Neuronal stem cell (in vitro differentiated cells): ENCODE results near the gene GNG13.

Experiments
- DNase-seq: peaks from one replicate; pipeline ENCODE4 v3.0.0-alpha.2; 2013; ENCODE audit warnings: low spot score
- H2AFZ ChIP-seq: one replicate; pipeline ENCODE4 v1.6.1; 2013; ENCODE audit warnings: mild to moderate bottlenecking, low read length, inconsistent platforms
- H2AK5ac ChIP-seq: 2 replicates; pipeline ENCODE4 v1.6.1; 2013; ENCODE audit warnings: low read depth, mild to moderate bottlenecking, inconsistent platforms, low read length, moderate library complexity, mixed read lengths
- H2BK120ac ChIP-seq: 2 replicates; pipeline ENCODE4 v1.6.1; 2013; ENCODE audit warnings: low read depth, mild to moderate bottlenecking, inconsistent platforms, low read length, moderate library complexity, mixed read lengths
- H2BK12ac ChIP-seq: one replicate; pipeline ENCODE4 v1.6.1; 2013; ENCODE audit warnings: low read length, inconsistent platforms
- H2BK15ac ChIP-seq: 2 replicates; pipeline ENCODE4 v1.6.1; 2013; ENCODE audit warnings: mild to moderate bottlenecking, low read length, inconsistent platforms, mixed read lengths
- H2BK5ac ChIP-seq: one replicate; pipeline ENCODE4 v1.6.1; 2013; ENCODE audit warnings: inconsistent platforms, mild to moderate bottlenecking, low read length, moderate library complexity
- H3K14ac ChIP-seq: one replicate; pipeline ENCODE4 v1.6.1; 2013; ENCODE audit warnings: low read length, inconsistent platforms
- H3K18ac ChIP-seq: 2 replicates; pipeline ENCODE4 v1.6.1; 2013; ENCODE audit warnings: low read length, inconsistent platforms
- H3K23ac ChIP-seq: 2 replicates; pipeline ENCODE4 v1.6.1; 2013; ENCODE audit warnings: low read depth, mild to moderate bottlenecking, mixed read lengths, low read length, inconsistent platforms; ENCODE audit not compliant: poor library complexity
- H3K27ac ChIP-seq: replicated peaks from 3 replicates; pipeline ENCODE4 v1.5.1; 2013; ENCODE audit warnings: low read length, inconsistent platforms
- H3K27me3 ChIP-seq, 3 experiments: 2 replicates each; pipeline ENCODE4 v1.6.1; 2013; ENCODE audit warnings: low read length in 3 of 3, mild to moderate bottlenecking in 2 of 3, inconsistent platforms in 1 of 3, low read depth in 1 of 3, mixed read lengths in 1 of 3, moderate library complexity in 1 of 3; ENCODE audit not compliant: control insufficient read depth in 3 of 3, insufficient read depth in 3 of 3
- H3K36me3 ChIP-seq, 2 donors: replicated peaks in 1 of 2; 2 replicates each; pipeline ENCODE4 v1.6.1; 2013; ENCODE audit warnings: low read length in 2 of 2; ENCODE audit not compliant: control insufficient read depth in 2 of 2, insufficient read depth in 2 of 2
- H3K4ac ChIP-seq: 2 replicates; pipeline ENCODE4 v1.6.1; 2013; ENCODE audit warnings: inconsistent platforms, mild to moderate bottlenecking, low read length, moderate library complexity
- H3K4me1 ChIP-seq, 2 donors: 1 replicate in 1 of 2; 2 replicates in 1 of 2; pipeline ENCODE4 v1.6.1; 2013; ENCODE audit warnings: low read length in 2 of 2, low read depth in 1 of 2; ENCODE audit not compliant: control insufficient read depth in 2 of 2, insufficient read depth in 1 of 2
- H3K4me2 ChIP-seq: one replicate; pipeline ENCODE4 v1.6.1; 2013; ENCODE audit warnings: mild to moderate bottlenecking, low read length, inconsistent platforms; ENCODE audit not compliant: insufficient read depth, poor library complexity, severe bottlenecking
- H3K4me3 ChIP-seq, 2 donors: 2 replicates each; pipeline ENCODE4 v1.5.1; 2013; ENCODE audit warnings: low read length in 2 of 2, mild to moderate bottlenecking in 2 of 2, inconsistent platforms in 1 of 2, moderate library complexity in 1 of 2
- H3K79me1 ChIP-seq: one replicate; pipeline ENCODE4 v1.6.1; 2013; ENCODE audit warnings: low read depth, mild to moderate bottlenecking, inconsistent platforms, low read length, moderate library complexity
- H3K9ac ChIP-seq: one replicate; pipeline ENCODE4 v1.6.1; 2013; ENCODE audit warnings: mild to moderate bottlenecking, low read depth, low read length, inconsistent platforms; ENCODE audit not compliant: poor library complexity
- H3K9me3 ChIP-seq, 2 donors: replicated peaks in 1 of 2; 2 replicates each; pipeline versions ENCODE3 to v1.6.1; 2013; ENCODE audit warnings: low read length in 2 of 2, mild to moderate bottlenecking in 2 of 2, inconsistent platforms in 1 of 2, low read depth in 1 of 2, mixed read lengths in 1 of 2, moderate library complexity in 1 of 2; ENCODE audit not compliant: control insufficient read depth in 2 of 2, insufficient read depth in 1 of 2
- H4K8ac ChIP-seq: one replicate; pipeline ENCODE4 v1.6.1; 2013; ENCODE audit warnings: low read depth, mild to moderate bottlenecking, inconsistent platforms, low read length, moderate library complexity
- H4K91ac ChIP-seq: one replicate; pipeline ENCODE4 v1.6.1; 2013; ENCODE audit warnings: low read length, low read depth, mild to moderate bottlenecking, inconsistent platforms; ENCODE audit not compliant: poor library complexity
- WGBS, 2 donors: extraction: QIAGEN DNeasy Blood & Tissue Kit; methylation state at CpG; one replicate each; pipeline ENCODE4 v1.1.7; 2013; ENCODE audit warnings: missing lambda C conversion rate in 2 of 2, mixed read lengths in 1 of 2; ENCODE audit not compliant: insufficient read length in 2 of 2, insufficient replicate concordance in 1 of 2; ENCODE audit errors: extremely low coverage in 2 of 2; 5-methylcytosine and 5-hydroxymethylcytosine counted together

Gene GNG13

DNA sequence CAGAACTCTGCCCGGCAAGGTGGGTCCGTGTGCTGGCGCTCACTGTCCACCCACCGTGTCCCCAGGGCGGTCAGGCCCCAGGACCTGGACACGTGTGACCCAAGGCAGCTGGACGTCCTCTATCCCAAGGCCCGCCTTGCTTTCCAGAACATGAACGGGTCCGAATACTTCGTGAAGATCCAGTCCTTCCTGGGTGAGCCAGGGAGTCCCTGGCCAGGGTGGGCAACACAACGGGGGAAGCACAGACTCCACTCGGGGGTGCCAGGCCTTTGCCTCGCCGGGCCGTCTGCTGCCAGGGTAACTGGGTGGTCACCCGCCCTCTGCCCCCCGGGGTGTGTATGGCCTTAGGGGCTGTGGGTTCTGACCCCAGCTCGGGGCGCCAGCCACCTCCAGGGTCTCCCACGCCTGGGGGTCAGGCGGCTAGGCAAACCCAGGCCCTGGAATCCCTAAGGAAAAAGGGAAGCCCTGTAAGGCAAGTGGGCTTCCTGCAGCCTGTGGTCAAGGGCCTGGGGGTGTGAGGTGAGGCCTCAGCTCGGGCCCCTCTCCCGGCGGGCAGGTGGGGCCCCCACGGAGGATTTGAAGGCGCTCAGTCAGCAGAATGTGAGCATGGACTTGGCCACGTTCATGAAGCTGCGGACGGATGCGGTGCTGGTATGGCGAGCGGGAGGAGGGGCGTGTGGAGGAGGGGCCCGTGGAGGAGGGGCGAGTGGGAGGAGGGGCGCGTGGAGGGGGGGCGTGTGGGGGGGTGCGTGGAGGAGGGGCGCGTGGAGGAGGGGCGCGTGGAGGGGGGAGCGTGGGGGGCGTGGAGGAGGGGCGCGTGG is 33.5 kb downstream of the GNG13 start:
- no CpG with 5 or more reads among the region's 48 CpGs for WGBS, 2 donors
- Histone ChIP-seq H2AFZ (no peak overlapping the region), H3K27ac (no peak overlapping the region), H3K4me1 (peaks cover 0 to 10% of the 10 kb centered on the region in 2 donors), H2BK12ac (peak overlapping the region; percentile 46), H4K91ac (no peak overlapping the region), H3K23ac (peak overlapping the region; percentile 23), H3K4ac (no peak overlapping the region), H3K18ac (peak overlapping the region; percentile 27), H3K4me2 (no peak overlapping the region), H4K8ac (no peak overlapping the region), H3K9me3 (no peaks in the 10 kb centered on the region), H3K9ac (peak overlapping the region; percentile 44), H3K4me3 (no peak overlapping the region), H3K36me3 (no peaks in the 10 kb centered on the region), H3K14ac (no peak overlapping the region), H2BK15ac (peak overlapping the region; percentile 93), H3K79me1 (peaks cover 3% of the 10 kb centered on the region), H2BK120ac (no peak overlapping the region), H2BK5ac (peak overlapping the region; percentile 82), H3K27me3 (peaks cover 0 to 4% (median 0%) of the 10 kb centered on the region in 3 experiments), H2AK5ac (peak overlapping the region; percentile 90)
- DNase-seq, result no peak

DNA sequence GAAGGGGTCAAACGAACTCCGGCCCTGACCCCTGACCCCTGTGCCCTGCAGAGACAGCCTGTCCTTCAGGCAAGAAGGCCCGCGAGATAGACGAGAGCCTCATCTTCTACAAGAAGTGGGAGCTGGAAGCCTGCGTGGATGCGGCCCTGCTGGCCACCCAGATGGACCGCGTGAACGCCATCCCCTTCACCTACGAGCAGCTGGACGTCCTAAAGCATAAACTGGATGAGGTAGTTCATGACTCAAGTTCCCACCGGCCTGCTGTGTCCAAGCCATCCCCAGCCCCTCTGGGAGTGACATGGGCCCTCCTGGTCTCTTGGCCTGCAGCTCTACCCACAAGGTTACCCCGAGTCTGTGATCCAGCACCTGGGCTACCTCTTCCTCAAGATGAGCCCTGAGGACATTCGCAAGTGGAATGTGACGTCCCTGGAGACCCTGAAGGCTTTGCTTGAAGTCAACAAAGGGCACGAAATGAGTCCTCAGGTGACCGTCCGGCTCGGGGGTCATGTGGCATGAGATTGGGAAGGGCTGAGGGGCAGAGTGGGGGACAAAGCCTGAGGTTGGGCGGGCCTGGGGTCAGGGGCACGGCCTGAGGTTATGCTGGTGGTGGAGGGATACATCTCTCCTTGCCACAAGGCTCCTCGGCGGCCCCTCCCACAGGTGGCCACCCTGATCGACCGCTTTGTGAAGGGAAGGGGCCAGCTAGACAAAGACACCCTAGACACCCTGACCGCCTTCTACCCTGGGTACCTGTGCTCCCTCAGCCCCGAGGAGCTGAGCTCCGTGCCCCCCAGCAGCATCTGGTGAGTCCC is 34.3 kb downstream of the GNG13 start:
- H3K23ac ChIP-seq, result peak overlapping the region; percentile 23
- H3K4me2 ChIP-seq, result no peak overlapping the region
- H2BK5ac ChIP-seq, result no peak overlapping the region

DNA sequence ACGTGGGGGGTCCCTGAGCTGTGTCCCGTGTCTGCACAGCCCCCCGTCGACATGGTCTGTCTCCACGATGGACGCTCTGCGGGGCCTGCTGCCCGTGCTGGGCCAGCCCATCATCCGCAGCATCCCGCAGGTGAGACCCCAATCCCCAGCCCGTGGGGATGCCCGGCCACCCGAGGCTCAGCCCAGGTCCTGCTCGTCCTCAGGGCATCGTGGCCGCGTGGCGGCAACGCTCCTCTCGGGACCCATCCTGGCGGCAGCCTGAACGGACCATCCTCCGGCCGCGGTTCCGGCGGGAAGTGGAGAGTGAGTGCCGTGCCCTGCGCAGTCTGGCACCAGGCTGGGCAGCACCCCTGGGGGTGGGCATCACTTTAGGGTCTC is 35.1 kb downstream of the GNG13 start:
- Histone ChIP-seq H2AK5ac (peak overlapping the region; percentile 90), H3K27me3 (peaks cover 0 to 11% (median 0%) of the 10 kb centered on the region in 3 experiments), H3K23ac (no peak overlapping the region), H2BK120ac (no peak overlapping the region), H3K4me3 (no peak overlapping the region), H3K27ac (no peak overlapping the region), H3K36me3 (no peaks in the 10 kb centered on the region), H2BK12ac (peak overlapping the region; percentile 73), H3K18ac (peak overlapping the region; percentile 80), H2AFZ (no peak overlapping the region), H3K9ac (peak overlapping the region; percentile 21), H4K8ac (peak overlapping the region; percentile 65), H3K79me1 (peaks cover 5% of the 10 kb centered on the region), H3K4ac (no peak overlapping the region), H2BK15ac (peak overlapping the region; percentile 85), H3K9me3 (no peaks in the 10 kb centered on the region), H3K4me1 (peaks cover 3 to 14% of the 10 kb centered on the region in 2 donors), H3K4me2 (no peak overlapping the region), H3K14ac (peak overlapping the region; percentile 71), H2BK5ac (no peak overlapping the region), H4K91ac (no peak overlapping the region)
- no CpG with 5 or more reads among the region's 29 CpGs for WGBS, 2 donors
- no peak for DNase-seq

More for the DNA sequence above, 34.3 kb downstream of the GNG13 start:
- Histone ChIP-seq H3K4me3 (no peak overlapping the region), H2BK15ac (peak overlapping the region; percentile 93), H2BK120ac (no peak overlapping the region), H3K9ac (no peak overlapping the region), H3K79me1 (peaks cover 5% of the 10 kb centered on the region), H3K4me1 (peaks cover 0 to 10% of the 10 kb centered on the region in 2 donors), H3K27ac (no peak overlapping the region), H3K27me3 (peaks cover 0 to 10% (median 0%) of the 10 kb centered on the region in 3 experiments), H2AFZ (no peak overlapping the region), H3K18ac (peak overlapping the region; percentile 13), H3K36me3 (no peaks in the 10 kb centered on the region), H3K14ac (no peak overlapping the region), H3K9me3 (no peaks in the 10 kb centered on the region), H4K91ac (no peak overlapping the region), H3K4ac (no peak overlapping the region), H4K8ac (no peak overlapping the region), H2AK5ac (peak overlapping the region; percentile 90), H2BK12ac (peak overlapping the region; percentile 73)
- DNase-seq, result no peak
- no CpG with 5 or more reads among the region's 29 CpGs for WGBS, 2 donors
